Tibial artery (tissue), 4 donors: ENCODE data around the gene ZNF770.
"Not testable (repeated sequence)": the region's sequence is repeated elsewhere in the genome, so short reads cannot be mapped to it uniquely, and the experiment has no call there.

Experiments used
- DNase-seq, 2 donors: peaks; one replicate each; pipeline ENCODE4 v3.0.0-alpha.2; 2019
- H3K27ac ChIP-seq, 2 donors: fragments of 200-600 bp; sonication (generic) in 1 of 2; 1 replicate in 1 of 2; 2 replicates in 1 of 2; pipeline ENCODE4 v1.5.1; 2018 to 2019; ENCODE audit warnings: mild to moderate bottlenecking in 1 of 2
- H3K27me3 ChIP-seq, 2 donors: fragments of 200-600 bp; sonication (generic) in 1 of 2; one replicate each; pipeline versions ENCODE4 v1.5.1 to v1.6.0; 2016 to 2019
- H3K36me3 ChIP-seq, 3 donors: fragments of 200-600 bp; sonication (generic) in 2 of 3; one replicate each; pipeline ENCODE4 v1.5.1; 2016 to 2019; ENCODE audit warnings: mild to moderate bottlenecking in 2 of 3
- H3K4me1 ChIP-seq, 4 donors: fragments of 200-600 bp; sonication (generic) in 2 of 4; 1 replicate in 3 of 4; 2 replicates in 1 of 4; pipeline ENCODE4 v1.5.1; 2016 to 2019
- H3K4me3 ChIP-seq, 2 donors: fragments of 200-600 bp; sonication (generic) in 1 of 2; 1 replicate in 1 of 2; 2 replicates in 1 of 2; pipeline ENCODE4 v1.5.1; 2018 to 2019; ENCODE audit warnings: mild to moderate bottlenecking in 2 of 2
- H3K9me3 ChIP-seq, 3 donors: fragments of 200-600 bp; sonication (generic) in 1 of 3; one replicate each; pipeline ENCODE4 v1.5.1; 2016 to 2019
- intact Hi-C: fragments of 100-400 bp; cut with DNase I; formaldehyde crosslinking; loops from one replicate; pipeline ENCODE4 v1.15.0; 2023; ENCODE audit warnings: low total_unique reads
- TF ChIP-seq, protein P1 (sequence below), 2 experiments: fragments of 200-600 bp in 1 of 2; fragments of 450-650 bp in 1 of 2; IDR thresholded peaks; one replicate each; pipeline ENCODE4 v1.5.1; 2017 to 2019; ENCODE audit warnings: antibody characterized with exemption in 2 of 2, mild to moderate bottlenecking in 1 of 2, moderate library complexity in 1 of 2

Gene ZNF770

DNA sequence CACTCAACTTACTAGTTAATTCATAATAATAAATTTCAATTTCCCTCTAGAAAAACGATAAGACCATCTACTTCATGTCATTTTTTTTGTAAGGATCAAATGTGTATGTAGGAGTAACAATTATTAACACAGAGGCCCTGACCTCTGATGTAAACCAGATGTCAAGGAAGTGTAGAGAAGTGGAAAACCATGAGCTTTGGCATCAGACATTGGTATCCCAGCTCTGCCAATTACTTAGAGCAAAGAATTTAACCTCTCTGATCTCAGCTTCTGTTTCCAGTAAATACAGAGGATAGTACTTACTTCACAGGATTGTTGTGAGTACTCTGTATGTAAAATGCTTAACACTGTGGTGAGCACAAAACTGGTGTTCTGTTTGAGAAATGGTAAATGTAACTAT, 36.1 kb downstream of the ZNF770 start:
- Histone ChIP-seq H3K4me1 (peaks cover 0 to 4% (median 0%) of the 10 kb centered on the region in 4 donors), H3K9me3 (no peaks in the 10 kb centered on the region), H3K36me3 (peaks cover 8 to 33% (median 27%) of the 10 kb centered on the region in 3 donors), H3K4me3 (no peak overlapping the region), H3K27me3 (no peaks in the 10 kb centered on the region), H3K27ac (no peak overlapping the region)
- intact Hi-C loops = no loop called here
- TF ChIP-seq, protein P1, sequence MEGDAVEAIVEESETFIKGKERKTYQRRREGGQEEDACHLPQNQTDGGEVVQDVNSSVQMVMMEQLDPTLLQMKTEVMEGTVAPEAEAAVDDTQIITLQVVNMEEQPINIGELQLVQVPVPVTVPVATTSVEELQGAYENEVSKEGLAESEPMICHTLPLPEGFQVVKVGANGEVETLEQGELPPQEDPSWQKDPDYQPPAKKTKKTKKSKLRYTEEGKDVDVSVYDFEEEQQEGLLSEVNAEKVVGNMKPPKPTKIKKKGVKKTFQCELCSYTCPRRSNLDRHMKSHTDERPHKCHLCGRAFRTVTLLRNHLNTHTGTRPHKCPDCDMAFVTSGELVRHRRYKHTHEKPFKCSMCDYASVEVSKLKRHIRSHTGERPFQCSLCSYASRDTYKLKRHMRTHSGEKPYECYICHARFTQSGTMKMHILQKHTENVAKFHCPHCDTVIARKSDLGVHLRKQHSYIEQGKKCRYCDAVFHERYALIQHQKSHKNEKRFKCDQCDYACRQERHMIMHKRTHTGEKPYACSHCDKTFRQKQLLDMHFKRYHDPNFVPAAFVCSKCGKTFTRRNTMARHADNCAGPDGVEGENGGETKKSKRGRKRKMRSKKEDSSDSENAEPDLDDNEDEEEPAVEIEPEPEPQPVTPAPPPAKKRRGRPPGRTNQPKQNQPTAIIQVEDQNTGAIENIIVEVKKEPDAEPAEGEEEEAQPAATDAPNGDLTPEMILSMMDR (IDR thresholded peaks at IDR 0.05) = no peak
- no peak for DNase-seq

DNA sequence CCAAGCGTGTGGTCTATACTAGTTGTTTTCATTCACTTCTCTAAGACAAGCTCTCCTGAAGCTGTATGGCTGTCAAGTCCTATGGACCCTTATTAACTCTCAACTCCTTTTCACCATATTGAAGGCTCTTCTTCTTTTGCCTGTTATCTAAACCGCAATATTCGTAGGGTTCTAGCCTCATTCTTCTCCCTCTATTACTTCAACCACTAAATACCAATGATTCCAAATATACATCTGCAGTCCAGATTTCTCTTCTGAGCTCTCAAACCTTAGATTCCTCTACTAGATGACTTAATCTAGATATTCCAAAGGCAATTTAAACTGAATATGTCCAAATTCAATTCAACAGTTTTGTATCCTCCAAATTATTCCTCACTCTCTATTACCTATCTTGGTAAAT, 43.2 kb downstream of the ZNF770 start:
- H3K4me1 ChIP-seq = peaks cover 0 to 4% (median 0%) of the 10 kb centered on the region in 4 donors
- no peaks in the 10 kb centered on the region for H3K27me3 ChIP-seq
- intact Hi-C loops = no loop called here
- no peaks in the 10 kb centered on the region for H3K9me3 ChIP-seq
- no peak overlapping the region for H3K4me3 ChIP-seq
- no peak overlapping the region for H3K27ac ChIP-seq
- peaks cover 49 to 67% (median 50%) of the 10 kb centered on the region in 3 donors for H3K36me3 ChIP-seq
- TF ChIP-seq, protein P1 (IDR thresholded peaks at IDR 0.05) = no peak
- DNase-seq = no peak

DNA sequence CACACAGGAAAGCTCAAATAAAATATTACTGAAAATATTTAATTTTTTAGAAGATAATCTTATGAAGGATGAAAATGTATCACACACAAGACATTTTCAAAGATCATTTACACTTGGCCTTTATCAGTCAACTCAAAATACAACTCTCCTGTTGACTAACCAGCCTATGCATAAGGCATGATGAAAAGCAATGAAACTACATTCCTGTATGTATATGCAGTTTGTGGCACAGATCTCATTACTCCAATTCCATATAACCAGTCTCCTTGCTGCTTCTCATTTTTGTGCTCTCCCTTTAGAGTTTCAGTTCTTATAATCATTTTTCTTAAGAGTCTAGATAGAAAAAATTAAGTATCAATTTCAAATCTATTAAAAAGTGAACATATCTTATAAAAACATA, 44.4 kb downstream of the ZNF770 start:
- intact Hi-C loops = no loop called here
- TF ChIP-seq, protein P1 (IDR thresholded peaks at IDR 0.05) = no peak
- Histone ChIP-seq H3K36me3 (peaks cover 60 to 78% (median 62%) of the 10 kb centered on the region in 3 donors), H3K4me1 (peaks cover 0 to 4% (median 0%) of the 10 kb centered on the region in 4 donors), H3K4me3 (no peak overlapping the region), H3K9me3 (no peaks in the 10 kb centered on the region), H3K27ac (no peak overlapping the region), H3K27me3 (no peaks in the 10 kb centered on the region)
- DNase-seq = no peak

DNA sequence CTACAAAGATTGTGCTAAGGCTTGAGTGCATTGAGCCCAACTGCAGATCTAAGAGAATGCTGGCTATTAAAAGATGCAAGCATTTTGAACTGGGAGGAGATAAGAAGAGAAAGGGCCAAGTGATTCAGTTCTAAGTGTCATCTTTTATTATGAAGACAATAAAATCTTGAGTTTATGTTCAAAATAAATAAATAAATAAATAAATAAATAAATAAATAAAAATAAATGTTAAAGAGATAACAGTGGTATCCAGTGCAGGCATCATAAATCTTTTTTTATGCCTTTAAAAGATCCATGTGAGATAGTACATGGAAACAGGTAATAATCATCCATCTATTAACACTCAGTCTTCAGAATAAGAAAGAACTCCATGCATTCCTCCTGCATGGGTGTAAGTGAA, 44.8 kb downstream of the ZNF770 start:
- intact Hi-C loops, DNase-seq, H3K4me3 ChIP-seq, H3K9me3 ChIP-seq, H3K27ac ChIP-seq, H3K4me1 ChIP-seq, H3K27me3 ChIP-seq: not testable (repeated sequence)
- H3K36me3 ChIP-seq = peaks cover 63 to 81% (median 66%) of the 10 kb centered on the region in 3 donors

DNA sequence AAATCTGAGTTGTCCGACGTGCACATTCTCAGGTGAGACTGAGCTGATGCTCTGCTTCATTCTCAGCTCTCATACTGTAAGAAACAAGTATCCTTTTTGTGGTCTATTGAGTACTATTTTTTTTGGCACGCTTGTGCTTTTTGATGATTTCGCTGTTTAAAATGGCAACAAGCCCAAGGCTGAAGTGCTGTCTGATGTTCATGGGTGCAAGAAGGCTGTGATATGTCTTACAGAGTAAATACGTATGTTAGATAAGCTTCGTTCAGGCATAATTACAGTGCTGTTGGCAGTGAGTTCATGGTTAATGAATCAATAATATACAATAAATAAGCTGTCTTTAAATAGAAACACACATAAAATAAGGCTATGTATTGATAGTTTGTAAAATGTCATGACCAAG, 45.7 kb downstream of the ZNF770 start:
- H3K27ac ChIP-seq = no peak overlapping the region
- TF ChIP-seq, protein P1 (IDR thresholded peaks at IDR 0.05) = no peak
- no peaks in the 10 kb centered on the region for H3K4me1 ChIP-seq
- no peaks in the 10 kb centered on the region for H3K9me3 ChIP-seq
- H3K27me3 ChIP-seq = no peaks in the 10 kb centered on the region
- H3K36me3 ChIP-seq = peaks cover 63 to 81% (median 64%) of the 10 kb centered on the region in 3 donors
- no peak for DNase-seq
- no peak overlapping the region for H3K4me3 ChIP-seq
- intact Hi-C loops = no loop called here

GRCh38 chr15:34941831-34942230, 46.3 kb downstream of the ZNF770 start:
- intact Hi-C loops = no loop called here
- Histone ChIP-seq H3K27ac (no peak overlapping the region), H3K36me3 (peaks cover 69 to 86% (median 69%) of the 10 kb centered on the region in 3 donors), H3K27me3 (no peaks in the 10 kb centered on the region), H3K4me1 (no peaks in the 10 kb centered on the region), H3K4me3 (no peak overlapping the region), H3K9me3 (no peaks in the 10 kb centered on the region)
- no peak for DNase-seq
- TF ChIP-seq, protein P1 (IDR thresholded peaks at IDR 0.05) = no peak
